LNCaP clone FGC (cell line): ENCODE measurements around the gene ZDHHC19.

ENCODE experiments used
- DNase-seq: peaks from one replicate; pipeline ENCODE4 v3.0.0-alpha.2; 2011; ENCODE audit warnings: low read depth
- H3K4me3 ChIP-seq: 2 replicates; pipeline ENCODE4 v1.5.1; 2011; ENCODE audit warnings: mild to moderate bottlenecking, low read depth, low read length, control low read depth
- TF ChIP-seq, protein P1 (sequence below): IDR thresholded peaks from 2 replicates; pipeline ENCODE4 v1.5.1; 2012; ENCODE audit warnings: mild to moderate bottlenecking; ENCODE audit not compliant: control insufficient read depth, insufficient read depth; ENCODE audit errors: extremely low read depth

The ZDHHC19 gene

DNA sequence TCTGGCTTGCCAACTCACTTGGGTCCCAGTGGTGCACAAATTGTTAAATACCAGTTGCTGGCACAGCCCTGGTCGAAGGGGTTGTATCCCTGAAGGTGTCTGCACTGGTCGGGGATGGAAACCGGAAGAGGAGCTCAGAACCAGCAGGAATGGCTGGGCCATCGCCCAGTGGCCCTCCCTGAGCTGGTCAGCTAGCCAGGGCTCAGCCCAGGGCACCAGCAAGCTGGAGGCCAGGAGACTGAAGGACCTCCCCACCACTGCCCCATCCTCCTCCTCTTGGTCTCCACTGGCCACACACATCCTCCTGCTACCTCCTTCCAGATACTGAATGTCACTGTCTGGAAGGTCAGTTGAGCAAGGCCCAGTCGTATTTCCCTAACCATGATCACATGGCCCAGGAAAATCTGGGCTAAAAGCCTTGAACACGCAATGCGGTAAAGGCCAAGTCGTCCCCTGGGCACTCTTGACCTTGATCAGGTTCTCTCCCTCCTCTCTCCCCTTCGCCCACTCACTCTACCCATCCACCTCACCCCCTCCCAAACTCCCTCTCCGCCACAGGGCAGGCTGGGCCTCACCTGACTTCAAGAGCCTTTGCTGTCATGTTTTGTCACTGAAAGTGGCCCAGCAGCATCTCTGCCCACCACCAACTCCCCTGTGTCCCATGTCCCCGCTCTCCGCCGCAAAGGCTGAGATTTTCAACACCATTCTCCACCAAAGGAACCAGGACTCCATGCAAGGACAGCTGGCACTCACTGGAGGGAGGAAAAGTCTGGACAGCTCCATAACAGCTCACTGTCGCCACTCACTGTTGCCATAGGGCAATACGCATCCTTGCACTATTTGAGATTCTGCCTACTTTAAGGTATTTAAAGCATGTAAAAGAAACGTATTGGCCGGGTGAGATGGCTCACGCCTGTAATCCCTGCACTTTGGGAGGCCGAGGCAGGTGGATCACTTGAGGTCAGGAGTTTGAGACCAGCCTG is 12.1 kb downstream of the ZDHHC19 start:
- TF ChIP-seq, protein P1, sequence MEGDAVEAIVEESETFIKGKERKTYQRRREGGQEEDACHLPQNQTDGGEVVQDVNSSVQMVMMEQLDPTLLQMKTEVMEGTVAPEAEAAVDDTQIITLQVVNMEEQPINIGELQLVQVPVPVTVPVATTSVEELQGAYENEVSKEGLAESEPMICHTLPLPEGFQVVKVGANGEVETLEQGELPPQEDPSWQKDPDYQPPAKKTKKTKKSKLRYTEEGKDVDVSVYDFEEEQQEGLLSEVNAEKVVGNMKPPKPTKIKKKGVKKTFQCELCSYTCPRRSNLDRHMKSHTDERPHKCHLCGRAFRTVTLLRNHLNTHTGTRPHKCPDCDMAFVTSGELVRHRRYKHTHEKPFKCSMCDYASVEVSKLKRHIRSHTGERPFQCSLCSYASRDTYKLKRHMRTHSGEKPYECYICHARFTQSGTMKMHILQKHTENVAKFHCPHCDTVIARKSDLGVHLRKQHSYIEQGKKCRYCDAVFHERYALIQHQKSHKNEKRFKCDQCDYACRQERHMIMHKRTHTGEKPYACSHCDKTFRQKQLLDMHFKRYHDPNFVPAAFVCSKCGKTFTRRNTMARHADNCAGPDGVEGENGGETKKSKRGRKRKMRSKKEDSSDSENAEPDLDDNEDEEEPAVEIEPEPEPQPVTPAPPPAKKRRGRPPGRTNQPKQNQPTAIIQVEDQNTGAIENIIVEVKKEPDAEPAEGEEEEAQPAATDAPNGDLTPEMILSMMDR: no peak
- DNase-seq: no peak
- H3K4me3 ChIP-seq: no peak overlapping the region

DNA sequence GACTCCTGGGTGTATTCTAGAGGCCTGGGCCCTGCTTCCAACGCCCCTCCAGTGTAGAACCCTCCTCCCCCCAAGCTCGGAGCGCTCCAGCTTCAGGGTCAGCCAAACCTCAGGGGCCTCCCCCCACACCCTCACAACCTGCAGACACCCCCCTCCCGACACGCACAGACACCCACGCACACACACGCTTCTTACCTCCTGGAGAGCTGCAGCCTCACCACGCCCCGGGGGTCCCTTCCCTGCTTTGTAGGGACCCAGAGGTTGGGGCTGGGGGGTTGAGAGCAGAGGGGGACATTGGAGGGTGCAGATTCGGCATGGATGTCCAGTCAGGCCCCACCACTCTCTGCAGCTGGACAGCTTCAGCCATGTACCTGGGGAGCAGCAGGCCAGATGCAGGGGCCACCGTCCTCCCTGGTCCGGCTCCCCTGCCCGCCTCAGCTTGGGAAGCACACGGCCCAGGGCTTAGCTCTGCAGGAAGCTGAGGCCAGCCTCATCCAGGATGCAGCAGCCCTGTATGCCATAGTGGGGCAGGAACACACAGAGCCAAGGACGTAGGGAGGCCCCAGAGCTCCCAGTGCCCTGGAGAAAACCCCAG is 13.0 kb downstream of the ZDHHC19 start:
- TF ChIP-seq, protein P1: no peak
- no peak for DNase-seq
- H3K4me3 ChIP-seq: no peak overlapping the region

DNA sequence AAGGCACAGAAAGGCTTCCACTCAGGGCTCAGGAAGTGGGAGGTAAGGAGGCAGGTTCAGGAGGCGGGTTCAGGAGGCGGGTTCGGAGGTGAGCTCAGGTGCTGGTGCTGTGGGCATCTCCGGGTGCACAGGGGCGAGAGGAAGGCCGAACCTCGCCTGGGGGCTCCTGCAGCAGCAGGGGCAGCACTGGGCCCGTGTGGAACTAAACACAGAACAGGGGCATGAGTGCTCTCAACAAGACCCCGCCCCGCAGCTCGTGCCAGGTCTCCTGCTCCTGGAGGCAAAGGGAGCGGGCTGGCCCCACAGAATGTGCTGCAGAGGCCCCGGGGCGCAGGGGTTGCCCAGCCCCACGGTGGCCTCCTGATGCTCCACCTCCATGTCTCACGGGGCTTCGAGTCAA is 13.7 kb downstream of the ZDHHC19 start:
- DNase-seq: no peak
- H3K4me3 ChIP-seq: no peak overlapping the region
- TF ChIP-seq, protein P1: no peak

DNA sequence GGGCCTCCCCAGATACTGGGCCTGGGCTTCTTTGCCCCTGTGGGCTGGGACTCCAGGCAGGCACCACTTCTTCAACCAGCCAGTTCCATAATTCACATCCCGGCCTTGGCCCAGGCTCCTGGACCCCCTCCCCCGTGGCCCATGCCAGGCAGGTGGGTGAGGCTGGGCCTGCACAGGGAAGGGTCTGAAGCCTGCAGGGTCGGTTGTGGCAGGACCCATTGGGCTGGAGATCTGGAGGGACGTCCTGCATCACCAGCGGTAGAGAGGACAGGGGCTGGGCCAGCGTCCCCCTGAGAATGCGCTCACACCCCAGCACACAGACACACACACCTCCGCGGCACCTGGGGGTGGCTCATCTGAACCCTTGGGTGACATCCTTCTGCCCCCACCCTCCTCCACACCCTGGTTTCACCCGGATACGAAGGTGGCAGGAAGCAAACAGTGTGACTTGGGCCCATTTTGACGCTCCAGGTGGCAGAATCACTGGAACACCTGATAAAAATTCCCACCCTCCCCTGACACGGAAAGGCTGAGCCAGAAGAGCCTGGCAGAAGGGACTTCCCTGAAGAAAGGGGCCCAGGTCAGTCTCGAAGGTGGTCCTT is 15.4 kb downstream of the ZDHHC19 start:
- H3K4me3 ChIP-seq: no peak overlapping the region
- TF ChIP-seq, protein P1: no peak
- no peak for DNase-seq

DNA sequence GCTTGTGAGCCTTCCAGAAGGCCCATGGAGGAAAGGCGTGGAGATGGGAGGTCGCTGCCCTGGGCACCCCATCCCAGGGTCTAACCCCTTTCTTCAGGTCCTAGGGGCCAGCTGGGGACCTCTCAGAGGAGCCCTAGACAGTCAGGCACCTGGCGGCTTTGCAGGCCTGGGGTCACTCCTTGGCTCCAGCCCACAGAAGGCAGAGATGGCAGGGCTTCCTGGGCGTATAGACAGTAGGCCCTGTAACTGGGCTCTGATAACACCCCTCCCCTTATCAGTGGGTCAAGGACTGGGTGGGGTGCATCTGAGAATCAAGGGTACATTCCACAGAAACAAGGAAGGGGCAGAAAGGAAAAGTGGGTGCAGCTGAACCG is 16.7 kb downstream of the ZDHHC19 start:
- no peak for DNase-seq
- TF ChIP-seq, protein P1: no peak
- H3K4me3 ChIP-seq: no peak overlapping the region

DNA sequence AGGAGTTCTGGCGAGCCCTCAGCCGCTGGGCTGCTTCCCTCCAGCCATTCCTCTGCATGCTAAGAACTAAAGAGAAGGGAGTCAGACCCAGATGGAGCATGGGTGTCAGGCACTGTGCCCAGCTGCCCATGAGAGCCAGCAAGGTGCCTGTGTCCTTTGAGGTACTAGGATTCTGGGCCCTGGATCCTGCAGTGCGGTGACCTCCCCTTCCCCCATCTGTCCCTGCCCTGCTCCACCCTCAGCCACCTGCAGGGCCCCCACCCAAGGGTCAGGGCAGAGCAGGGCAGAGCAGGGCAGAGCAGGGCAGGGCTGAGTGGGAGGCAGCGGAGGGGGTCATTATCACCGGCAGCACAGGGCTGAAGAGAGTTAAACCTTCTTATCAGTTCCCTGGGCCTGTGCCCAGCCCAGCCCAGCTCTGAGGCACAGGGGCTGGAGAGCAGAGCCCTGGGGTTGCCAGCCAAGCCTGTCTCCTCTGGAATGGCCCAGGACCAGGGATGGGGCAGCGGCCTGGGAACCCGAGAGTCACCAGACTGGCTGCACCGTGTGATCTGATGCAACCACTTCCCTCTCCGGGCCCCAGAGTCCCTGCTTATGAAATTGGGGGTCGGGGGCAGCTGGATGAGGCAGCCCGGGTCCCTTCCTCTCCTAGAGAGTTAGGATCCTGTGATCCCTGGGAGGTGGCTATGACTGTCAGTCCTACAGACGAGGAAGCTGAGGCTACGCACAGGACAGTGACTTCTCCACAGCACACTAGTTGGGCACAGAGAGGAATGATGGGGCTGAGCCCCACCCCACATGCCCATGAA is 17.3 kb downstream of the ZDHHC19 start:
- H3K4me3 ChIP-seq: no peak overlapping the region
- no peak for DNase-seq
- TF ChIP-seq, protein P1: no peak
